OCI-LY1 (cell line): Measurements from ENCODE around the gene CDC14B.

Source experiments
- EZH2 ChIP-seq: fragments of 200-600 bp; sonication (generic), shearing (Covaris generic); IDR thresholded peaks from 2 replicates; pipeline ENCODE4 v1.8.0; 2017; ENCODE audit warnings: borderline replicate concordance, mixed run types, mild to moderate bottlenecking, antibody characterized with exemption, low read length, moderate library complexity, mixed read lengths
- TF ChIP-seq, protein P1 (sequence below): fragments of 200-600 bp; sonication (generic), shearing (Covaris generic); IDR thresholded peaks from 2 replicates; pipeline ENCODE4 v1.5.1; 2017; ENCODE audit warnings: mild to moderate bottlenecking, antibody characterized with exemption, low read length, moderate library complexity, mixed read lengths

DNA sequence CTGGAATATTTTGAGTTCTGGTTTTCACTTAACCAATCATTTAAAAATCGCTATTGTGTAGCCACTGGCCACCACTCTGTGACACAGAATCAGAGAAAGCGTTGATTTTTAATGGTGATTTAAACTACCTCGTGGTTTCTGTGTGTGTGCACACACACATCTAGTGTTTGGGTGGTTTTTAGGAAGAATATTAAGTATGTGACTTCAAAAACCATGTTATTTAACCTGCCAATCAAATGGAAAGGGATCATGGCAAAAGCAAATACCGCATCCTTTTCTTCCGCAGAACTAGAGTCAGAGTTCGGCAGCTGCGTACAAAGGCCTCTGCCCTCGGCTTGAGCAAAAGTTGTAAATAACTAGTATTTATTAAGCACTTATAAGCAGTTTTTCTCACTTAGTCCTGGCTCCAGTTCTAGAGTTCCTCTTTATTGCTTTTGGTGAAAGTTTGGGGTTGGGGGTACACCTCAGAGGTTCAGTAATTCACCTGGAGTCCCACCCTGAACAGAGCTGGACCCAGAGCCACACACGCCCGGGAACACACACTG lies 129.0 kb downstream of the CDC14B start:
- TF ChIP-seq, protein P1, sequence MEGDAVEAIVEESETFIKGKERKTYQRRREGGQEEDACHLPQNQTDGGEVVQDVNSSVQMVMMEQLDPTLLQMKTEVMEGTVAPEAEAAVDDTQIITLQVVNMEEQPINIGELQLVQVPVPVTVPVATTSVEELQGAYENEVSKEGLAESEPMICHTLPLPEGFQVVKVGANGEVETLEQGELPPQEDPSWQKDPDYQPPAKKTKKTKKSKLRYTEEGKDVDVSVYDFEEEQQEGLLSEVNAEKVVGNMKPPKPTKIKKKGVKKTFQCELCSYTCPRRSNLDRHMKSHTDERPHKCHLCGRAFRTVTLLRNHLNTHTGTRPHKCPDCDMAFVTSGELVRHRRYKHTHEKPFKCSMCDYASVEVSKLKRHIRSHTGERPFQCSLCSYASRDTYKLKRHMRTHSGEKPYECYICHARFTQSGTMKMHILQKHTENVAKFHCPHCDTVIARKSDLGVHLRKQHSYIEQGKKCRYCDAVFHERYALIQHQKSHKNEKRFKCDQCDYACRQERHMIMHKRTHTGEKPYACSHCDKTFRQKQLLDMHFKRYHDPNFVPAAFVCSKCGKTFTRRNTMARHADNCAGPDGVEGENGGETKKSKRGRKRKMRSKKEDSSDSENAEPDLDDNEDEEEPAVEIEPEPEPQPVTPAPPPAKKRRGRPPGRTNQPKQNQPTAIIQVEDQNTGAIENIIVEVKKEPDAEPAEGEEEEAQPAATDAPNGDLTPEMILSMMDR: no peak
- no peak for TF ChIP-seq EZH2
